GM06990 (cell line): ENCODE measurements around the gene SLCO2A1.

ENCODE experiments used
- DNase-seq: peaks from one replicate; pipeline ENCODE4 v3.0.0-alpha.2; 2011; ENCODE audit not compliant: insufficient read length; ENCODE audit errors: extremely low read depth
- H3K27me3 ChIP-seq: replicated peaks from 2 replicates; pipeline ENCODE4 v1.6.0; 2011; ENCODE audit warnings: low read length; ENCODE audit not compliant: control insufficient read depth, insufficient read depth
- H3K36me3 ChIP-seq: 2 replicates; pipeline ENCODE4 v1.5.1; 2011; ENCODE audit warnings: low read length; ENCODE audit not compliant: control insufficient read depth, insufficient read depth
- H3K4me3 ChIP-seq: replicated peaks from 2 replicates; pipeline ENCODE4 v1.5.1; 2011; ENCODE audit warnings: low read depth, mild to moderate bottlenecking, control low read depth, low read length
- TF ChIP-seq, protein P1 (sequence below): IDR thresholded peaks from 2 replicates; pipeline ENCODE4 v1.5.1; 2011; ENCODE audit warnings: low read length, control low read depth, mild to moderate bottlenecking, inconsistent platforms; ENCODE audit not compliant: insufficient read depth, poor library complexity, severe bottlenecking

SLCO2A1 gene

DNA sequence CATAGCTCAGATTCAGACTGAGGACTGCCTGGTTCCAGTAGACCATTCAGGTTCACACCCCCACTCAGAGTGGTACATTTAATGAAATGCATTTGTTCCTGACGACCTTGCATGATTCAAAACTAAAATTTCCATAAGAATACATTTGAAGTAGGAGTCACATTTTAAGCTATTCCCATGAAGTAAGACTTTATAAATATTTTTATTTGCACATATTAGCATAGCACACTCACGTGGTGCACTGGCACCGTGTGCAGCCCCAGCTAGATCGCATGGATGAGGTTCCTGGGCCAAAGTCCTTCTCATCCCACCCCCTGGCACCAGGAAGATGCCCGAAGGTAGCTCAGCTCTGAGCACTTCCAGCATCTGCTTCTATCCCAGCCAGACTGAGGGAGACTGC lies 59.4 kb downstream of the SLCO2A1 start:
- DNase-seq = no peak
- Histone ChIP-seq H3K4me3 (no peak overlapping the region), H3K27me3 (no peaks in the 10 kb centered on the region; the same call in 1 of the 2 replicates), H3K36me3 (no peaks in the 10 kb centered on the region)
- TF ChIP-seq, protein P1, sequence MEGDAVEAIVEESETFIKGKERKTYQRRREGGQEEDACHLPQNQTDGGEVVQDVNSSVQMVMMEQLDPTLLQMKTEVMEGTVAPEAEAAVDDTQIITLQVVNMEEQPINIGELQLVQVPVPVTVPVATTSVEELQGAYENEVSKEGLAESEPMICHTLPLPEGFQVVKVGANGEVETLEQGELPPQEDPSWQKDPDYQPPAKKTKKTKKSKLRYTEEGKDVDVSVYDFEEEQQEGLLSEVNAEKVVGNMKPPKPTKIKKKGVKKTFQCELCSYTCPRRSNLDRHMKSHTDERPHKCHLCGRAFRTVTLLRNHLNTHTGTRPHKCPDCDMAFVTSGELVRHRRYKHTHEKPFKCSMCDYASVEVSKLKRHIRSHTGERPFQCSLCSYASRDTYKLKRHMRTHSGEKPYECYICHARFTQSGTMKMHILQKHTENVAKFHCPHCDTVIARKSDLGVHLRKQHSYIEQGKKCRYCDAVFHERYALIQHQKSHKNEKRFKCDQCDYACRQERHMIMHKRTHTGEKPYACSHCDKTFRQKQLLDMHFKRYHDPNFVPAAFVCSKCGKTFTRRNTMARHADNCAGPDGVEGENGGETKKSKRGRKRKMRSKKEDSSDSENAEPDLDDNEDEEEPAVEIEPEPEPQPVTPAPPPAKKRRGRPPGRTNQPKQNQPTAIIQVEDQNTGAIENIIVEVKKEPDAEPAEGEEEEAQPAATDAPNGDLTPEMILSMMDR = no peak

DNA sequence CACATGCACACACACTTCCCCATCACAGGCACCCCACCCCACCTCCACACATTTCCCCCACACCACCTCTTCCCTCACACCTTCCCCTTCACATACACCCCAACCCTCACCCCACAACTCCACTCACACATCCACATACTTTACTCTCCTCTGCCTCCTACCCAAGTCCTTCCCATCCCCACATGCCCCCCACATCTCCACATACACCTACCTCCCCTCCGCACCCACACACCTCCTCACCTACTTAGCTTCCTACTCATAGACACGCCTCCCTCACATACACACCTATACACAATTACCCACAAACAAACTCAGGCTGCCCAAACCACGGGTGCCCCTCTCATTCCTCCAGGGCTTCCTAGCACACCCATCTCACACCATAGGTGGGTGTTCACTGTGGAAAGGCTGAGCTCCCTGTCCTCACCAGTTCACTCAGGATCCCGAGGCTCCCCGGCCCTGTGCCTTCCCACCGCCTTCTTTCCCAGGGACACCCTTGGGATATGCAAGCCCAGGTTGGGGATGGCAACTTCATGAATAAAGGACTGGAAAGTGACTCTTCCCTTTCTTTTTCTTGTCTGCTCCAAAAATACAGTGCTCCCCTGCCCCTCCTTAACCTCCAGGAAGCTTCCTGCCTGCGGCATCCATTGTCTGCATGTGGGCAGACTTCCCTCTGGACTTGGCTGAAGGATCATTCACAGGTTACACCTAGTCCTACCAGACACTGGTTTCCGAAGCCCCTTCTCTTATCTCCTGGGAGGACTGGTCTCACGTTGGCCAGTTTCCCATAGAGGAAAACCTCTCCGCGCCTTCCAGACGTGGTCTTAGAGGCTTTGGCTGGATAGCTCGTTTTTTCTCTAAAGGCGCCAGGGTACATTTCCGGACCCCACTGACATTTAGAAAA lies 61.5 kb downstream of the SLCO2A1 start:
- DNase-seq = no peak
- H3K4me3 ChIP-seq = no peak overlapping the region
- H3K36me3 ChIP-seq = no peaks in the 10 kb centered on the region
- no peaks in the 10 kb centered on the region; the same call in 1 of the 2 replicates for H3K27me3 ChIP-seq
- TF ChIP-seq, protein P1 = no peak

DNA sequence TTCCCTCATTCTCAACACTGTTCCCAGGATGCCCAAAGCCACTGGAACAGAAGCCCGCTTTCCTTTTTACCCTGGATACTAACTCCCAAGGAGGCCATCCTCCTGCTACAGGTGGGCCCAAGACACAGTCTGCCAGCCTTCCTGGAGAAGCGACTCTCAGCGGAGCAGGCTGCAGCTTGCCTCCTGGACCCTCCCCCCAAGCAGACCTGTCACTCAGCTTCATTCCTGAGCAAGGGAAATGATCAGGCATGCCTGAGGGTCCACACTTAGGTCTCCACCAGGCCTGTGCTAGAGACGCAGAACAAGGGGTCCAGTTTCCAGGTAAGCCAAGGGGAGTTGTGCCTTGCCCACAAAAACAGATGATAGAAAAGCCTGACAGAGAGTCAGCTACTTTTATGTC lies 62.8 kb downstream of the SLCO2A1 start:
- TF ChIP-seq, protein P1 = no peak
- H3K27me3 ChIP-seq = no peaks in the 10 kb centered on the region; the same call in 1 of the 2 replicates
- DNase-seq = no peak
- no peak overlapping the region for H3K4me3 ChIP-seq
- no peaks in the 10 kb centered on the region for H3K36me3 ChIP-seq

DNA sequence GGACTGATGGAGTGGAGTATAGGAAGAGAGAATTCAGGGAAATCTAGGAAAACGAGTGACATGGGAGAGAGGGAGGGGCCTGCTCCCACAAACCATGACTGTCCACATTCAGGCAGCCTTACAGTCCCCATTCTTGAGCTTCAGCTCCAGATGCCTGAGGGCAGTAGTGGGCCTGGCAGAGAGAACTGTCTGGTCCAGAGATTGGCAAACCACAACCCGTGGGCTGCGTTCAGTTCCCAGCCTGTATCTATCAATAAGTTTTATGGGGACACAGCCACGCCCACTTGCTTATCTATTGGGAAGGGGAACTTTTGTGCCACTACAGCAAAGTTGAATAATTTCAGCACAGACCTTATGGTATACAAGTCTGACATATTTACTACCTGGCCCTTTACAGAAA lies 63.8 kb downstream of the SLCO2A1 start:
- TF ChIP-seq, protein P1 = no peak
- H3K4me3 ChIP-seq = no peak overlapping the region
- no peaks in the 10 kb centered on the region; the same call in 1 of the 2 replicates for H3K27me3 ChIP-seq
- H3K36me3 ChIP-seq = no peaks in the 10 kb centered on the region
- no peak for DNase-seq

DNA sequence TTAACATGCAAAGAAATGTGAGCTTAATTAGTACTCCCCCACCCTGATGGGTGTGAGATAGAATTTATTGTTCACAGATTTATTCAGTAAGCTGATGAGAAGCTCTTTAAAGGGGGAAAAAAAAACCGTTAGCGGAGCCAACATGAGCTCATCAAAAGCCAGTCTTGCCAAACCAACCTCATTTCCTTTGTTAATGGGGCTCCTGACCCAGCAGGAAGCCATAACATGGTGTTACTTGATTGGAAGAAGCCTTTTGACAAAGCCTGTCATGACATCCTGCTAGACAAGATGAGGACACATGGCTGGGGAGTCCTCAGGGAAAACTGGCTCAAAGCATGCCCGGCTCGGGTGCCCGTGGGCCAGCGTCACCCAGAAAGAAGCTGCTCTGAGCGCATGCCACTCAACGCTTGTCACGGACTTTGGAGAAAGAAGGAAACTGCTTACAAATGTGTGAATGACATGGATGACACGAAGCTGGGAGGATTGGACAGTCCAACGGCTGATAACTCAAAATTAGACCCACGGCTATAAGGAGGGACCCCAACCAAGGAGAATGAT lies 64.6 kb downstream of the SLCO2A1 start:
- TF ChIP-seq, protein P1 = no peak
- H3K36me3 ChIP-seq = no peaks in the 10 kb centered on the region
- no peak for DNase-seq

More for the DNA sequence above, 64.6 kb downstream of the SLCO2A1 start:
- no peaks in the 10 kb centered on the region; the same call in 1 of the 2 replicates for H3K27me3 ChIP-seq
- no peak overlapping the region for H3K4me3 ChIP-seq
